HepG2 (cell line): ENCODE measurements around the gene STH. TPM values are rescaled to one million over a fixed set of nuclear protein-coding genes. Genes with fewer than 3 reads are reported as not detected.

ENCODE experiments used
- CREB1 ChIP-seq, 2 experiments: fragments of 450-650 bp in 1 of 2; IDR thresholded peaks; 2 replicates each; pipeline ENCODE4 v1.6.1; 2016 to 2017; ENCODE audit warnings: control low read depth in 1 of 2, mild to moderate bottlenecking in 1 of 2, missing compliant biosample characterization in 1 of 2, missing genetic modification characterization in 1 of 2
- CREM ChIP-seq, 2 experiments: sonication (generic) in 1 of 2; formaldehyde crosslinking in 1 of 2; IDR thresholded peaks; 2 replicates each; pipeline versions ENCODE4 v1.4.0 to v1.6.1; 2016 to 2020; ENCODE audit warnings: antibody characterized with exemption in 1 of 2, mild to moderate bottlenecking in 1 of 2, missing genetic modification reagents in 1 of 2
- EHMT2 ChIP-seq: fragments of 200-600 bp; sonication (generic); IDR thresholded peaks from 2 replicates; pipeline ENCODE4 v1.7.0; 2017; ENCODE audit warnings: antibody characterized with exemption, low read depth, low read length, borderline replicate concordance
- ELF3 ChIP-seq: IDR thresholded peaks from 2 replicates; pipeline ENCODE4 v1.6.1; 2016; ENCODE audit warnings: missing genetic modification reagents, missing compliant biosample characterization
- FIP1L1 ChIP-seq: fragments of 200-400 bp; formaldehyde crosslinking; IDR thresholded peaks from 2 replicates; pipeline ENCODE4 v1.6.1; 2018; ENCODE audit warnings: low read depth, mild to moderate bottlenecking, low read length, moderate library complexity, borderline replicate concordance; ENCODE audit not compliant: insufficient read depth
- GATA4 ChIP-seq: sonication (generic); IDR thresholded peaks from 2 replicates; pipeline ENCODE4 v1.6.1; 2016; ENCODE audit warnings: antibody characterized with exemption, low read depth, borderline replicate concordance
- MED1 ChIP-seq: sonication (generic); formaldehyde crosslinking; IDR thresholded peaks from 2 replicates; pipeline ENCODE4 v1.4.0; 2020; ENCODE audit warnings: missing genetic modification reagents
- RFX3 ChIP-seq: IDR thresholded peaks from 2 replicates; pipeline ENCODE4 v1.6.1; 2016; ENCODE audit warnings: missing biosample characterization, missing genetic modification reagents
- TAF1 ChIP-seq: sonication (generic); formaldehyde crosslinking; IDR thresholded peaks from 2 replicates; pipeline ENCODE4 v1.4.0; 2020; ENCODE audit warnings: missing genetic modification reagents
- TEF ChIP-seq: sonication (generic); formaldehyde crosslinking; IDR thresholded peaks from 2 replicates; pipeline ENCODE4 v1.5.0; 2020; ENCODE audit warnings: missing genetic modification reagents
- TFDP2 ChIP-seq: sonication (generic); formaldehyde crosslinking; IDR thresholded peaks from 2 replicates; pipeline ENCODE4 v1.4.0; 2020; ENCODE audit warnings: missing genetic modification reagents
- THAP11 ChIP-seq: IDR thresholded peaks from 2 replicates; pipeline ENCODE4 v1.6.1; 2016; ENCODE audit warnings: missing biosample characterization, missing genetic modification reagents
- USF2 ChIP-seq, 2 experiments: sonication (generic) in 1 of 2; formaldehyde crosslinking in 1 of 2; IDR thresholded peaks; 2 replicates each; pipeline versions ENCODE4 v1.5.1 to v1.6.1; 2011 to 2020; ENCODE audit warnings: borderline replicate concordance in 1 of 2, low read depth in 1 of 2, low read length in 1 of 2, mild to moderate bottlenecking in 1 of 2, missing genetic modification reagents in 1 of 2, moderate library complexity in 1 of 2
- ZFP37 ChIP-seq: sonication (generic); formaldehyde crosslinking; IDR thresholded peaks from 2 replicates; pipeline ENCODE4 v1.4.0; 2020; ENCODE audit warnings: missing genetic modification reagents, borderline replicate concordance
- ZFP62 ChIP-seq: sonication (generic); formaldehyde crosslinking; IDR thresholded peaks from 2 replicates; pipeline ENCODE4 v1.4.0; 2020; ENCODE audit warnings: missing genetic modification reagents
- ZNF138 ChIP-seq: sonication (generic); formaldehyde crosslinking; IDR thresholded peaks from 2 replicates; pipeline ENCODE4 v1.5.0; 2020; ENCODE audit warnings: mild to moderate bottlenecking, low read depth, missing genetic modification reagents
- ZNF296 ChIP-seq: sonication (generic); formaldehyde crosslinking; conservative IDR thresholded peaks from 2 replicates; pipeline ENCODE4 v1.5.0; 2020; ENCODE audit warnings: mild to moderate bottlenecking, missing genetic modification reagents
- ZNF329 ChIP-seq: sonication (generic); formaldehyde crosslinking; IDR thresholded peaks from 2 replicates; pipeline ENCODE4 v1.9.0; 2021; ENCODE audit warnings: low read depth, mild to moderate bottlenecking, missing genetic modification reagents
- ZNF577 ChIP-seq: sonication (generic); formaldehyde crosslinking; IDR thresholded peaks from 2 replicates; pipeline ENCODE4 v1.4.0; 2020; ENCODE audit warnings: mild to moderate bottlenecking, low read depth, missing genetic modification reagents, borderline replicate concordance
- ZNF598 ChIP-seq: sonication (generic); formaldehyde crosslinking; IDR thresholded peaks from 2 replicates; pipeline ENCODE4 v1.5.1; 2020; ENCODE audit warnings: mild to moderate bottlenecking, missing genetic modification reagents, borderline replicate concordance
- ZNF678 ChIP-seq: sonication (generic); formaldehyde crosslinking; IDR thresholded peaks from 2 replicates; pipeline ENCODE4 v1.4.0; 2020; ENCODE audit warnings: mild to moderate bottlenecking, missing genetic modification reagents
- polyA plus RNA-seq, 8 experiments: library from polyadenylated mRNA; depleted of rRNA in 3 of 8; stranded (reverse) in 7 of 8; unstranded in 1 of 8; fragments of >200 nt; fragmentation: Illumina TruSeq in 4 of 8; extraction: Trizol in 4 of 8; gene quantifications; 2 replicates each; pipeline versions ENCODE4 v1.2.1 to v1.2.3, GENCODE V29; 2011 to 2016; ENCODE audit warnings: low read depth in 4 of 8, missing spikeins in 1 of 8, mixed read lengths in 1 of 8; ENCODE audit not compliant: insufficient read depth in 1 of 8
- total RNA-seq, 5 experiments: library from RNA; depleted of rRNA; stranded (reverse); fragments of >200 nt; fragmentation: Illumina TruSeq; extraction: Trizol; gene quantifications; 2 replicates each; pipeline ENCODE4 v1.2.3, GENCODE V29; 2016; ENCODE audit warnings: low read depth in 1 of 5
- TF ChIP-seq, protein P1 (sequence below): sonication (generic); formaldehyde crosslinking; IDR thresholded peaks from 2 replicates; pipeline ENCODE4 v1.4.0; 2020; ENCODE audit warnings: mild to moderate bottlenecking, missing genetic modification reagents

Gene STH
- total and polyA plus RNA-seq, 2 of the 13 experiments (the other 11 are each of a cell fraction or from before 2014, with no cell fraction given), result not detected

GRCh38 chr17:46026166-46027047 is 27.4 kb downstream of the STH start (continued):
- TF ChIP-seq CREB1 (IDR thresholded peaks at IDR 0.05), result no peak
- TF ChIP-seq CREB1 (CRISPR knock-in tag; IDR thresholded peaks at IDR 0.05), result no peak
- no peak for TF ChIP-seq ZNF329 (CRISPR knock-in tag)
- no peak for TF ChIP-seq GATA4
- TF ChIP-seq TEF (CRISPR knock-in tag), result no peak
- TF ChIP-seq MED1 (CRISPR knock-in tag), result no peak
- no peak for TF ChIP-seq THAP11 (CRISPR knock-in tag)
- no peak for TF ChIP-seq ZFP37 (CRISPR knock-in tag)
- no peak for TF ChIP-seq TAF1 (CRISPR knock-in tag)
- TF ChIP-seq EHMT2, result no peak
- no peak for TF ChIP-seq USF2 (IDR thresholded peaks at IDR 0.05; ENCODE audit: low read depth, low read length)
- no peak for TF ChIP-seq USF2 (CRISPR knock-in tag; IDR thresholded peaks at IDR 0.05; ENCODE audit: borderline replicate concordance)
- no peak for TF ChIP-seq ZFP62 (CRISPR knock-in tag)
- TF ChIP-seq FIP1L1, result no peak
- no peak for TF ChIP-seq TFDP2
- TF ChIP-seq ZNF296 (CRISPR knock-in tag), result no peak
- TF ChIP-seq ZNF678 (CRISPR knock-in tag), result no peak
- no peak for TF ChIP-seq CREM (IDR thresholded peaks at IDR 0.05)
- TF ChIP-seq CREM (CRISPR knock-in tag; IDR thresholded peaks at IDR 0.05), result no peak
- TF ChIP-seq ZNF138 (CRISPR knock-in tag), result no peak
- TF ChIP-seq ZNF598 (CRISPR knock-in tag), result no peak
- TF ChIP-seq ELF3 (CRISPR knock-in tag), result no peak
- no peak for TF ChIP-seq RFX3 (CRISPR knock-in tag)
- no peak for TF ChIP-seq ZNF577
- TF ChIP-seq, protein P1, sequence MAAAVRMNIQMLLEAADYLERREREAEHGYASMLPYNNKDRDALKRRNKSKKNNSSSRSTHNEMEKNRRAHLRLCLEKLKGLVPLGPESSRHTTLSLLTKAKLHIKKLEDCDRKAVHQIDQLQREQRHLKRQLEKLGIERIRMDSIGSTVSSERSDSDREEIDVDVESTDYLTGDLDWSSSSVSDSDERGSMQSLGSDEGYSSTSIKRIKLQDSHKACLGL (CRISPR knock-in tag), result no peak
